ENCODE measurements around the gene SCN4B. TPM values are rescaled to one million over a fixed set of nuclear protein-coding genes. Genes with fewer than 3 reads are reported as not detected.

The SCN4B gene
- total and polyA plus RNA-seq, 10 of the 15 experiments (the other 5 are each of a cell fraction or from before 2014, with no cell fraction given) = 0.01 to 0.49 (median 0.04) TPM; not detected in 5

DNA sequence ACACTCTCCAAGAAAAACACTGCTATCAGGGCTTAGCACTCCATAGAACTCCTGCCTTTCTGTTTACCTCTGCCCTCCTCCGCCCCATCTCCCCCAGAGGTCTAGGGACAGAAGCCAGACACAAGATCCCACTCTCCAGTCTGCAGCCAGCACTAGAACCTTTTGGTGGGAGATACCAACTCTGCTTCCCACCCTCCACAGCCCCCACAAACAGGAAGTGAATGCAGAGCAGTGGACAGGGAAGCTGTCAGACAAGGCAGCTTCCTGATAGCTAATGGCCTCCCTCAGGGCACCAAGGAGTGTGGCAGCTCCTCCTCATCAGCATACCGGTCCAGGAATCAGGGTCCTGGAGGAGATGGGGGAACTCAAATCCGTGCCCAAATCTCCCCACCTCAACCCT lies 5.1 kb downstream of the SCN4B start:
- SMC1A ChIA-PET (ENCODE audit: uncharacterized antibody, unreplicated experiment) = interaction anchor here (1.0 to 7.6 kb wide), 3 partner anchors 24 to 339 kb away, joined by 3 to 49 read pairs (median 4); no protein-coding TSS in a partner anchor
- FAIRE-seq (no peak), DNase-seq (ENCODE audit: low read depth, low spot score) (no peak), ATAC-seq (no peak)
- H3K4me2 ChIP-seq (ENCODE audit: control insufficient read depth, insufficient read depth) = no peak overlapping the region
- BruUV-seq (replicated peaks) = no TSS peak
- peaks cover 9 to 24% of the 10 kb centered on the region in 2 experiments for H3K27me3 ChIP-seq (replicated peaks in 1 of 2; ENCODE audit: control insufficient read depth in 2 of 2, insufficient read depth in 2 of 2, low read length in 1 of 2)
- no peak overlapping the region for H3K4me3 ChIP-seq
- CTCF ChIA-PET = interaction anchor here (0.8 to 7.7 kb wide), 6 partner anchors 23 to 140 kb away, joined by 3 to 85 read pairs (median 5); no protein-coding TSS in a partner anchor
- H4K20me1 ChIP-seq (ENCODE audit: control insufficient read depth, insufficient read depth) = no peaks in the 10 kb centered on the region
- in situ Hi-C loops (cut with MboI) = no loop called here
- no peaks in the 10 kb centered on the region for H3K79me2 ChIP-seq (ENCODE audit: control insufficient read depth, insufficient read depth, low read length)
- WGBS (ENCODE audit: insufficient coverage, insufficient replicate concordance, low lambda C conversion rate, missing lambda C conversion rate) = 45% methylated on average over 3 of the region's 3 CpGs
- no peaks in the 10 kb centered on the region for H3K4me1 ChIP-seq (ENCODE audit: control insufficient read depth, insufficient read depth, low read length)
- H2AFZ ChIP-seq (ENCODE audit: control insufficient read depth, low read depth, low read length) = no peak overlapping the region
- no peaks in the 10 kb centered on the region for H3K9me3 ChIP-seq (replicated peaks; ENCODE audit: control insufficient read depth, insufficient read depth, low read length)
- H3K27ac ChIP-seq (ENCODE audit: control insufficient read depth, insufficient read depth) = no peak overlapping the region
- intact Hi-C loops (cut with micrococcal nuclease; ENCODE audit: unreplicated experiment) = loop anchor here (5.0 kb wide), 3 partner anchors 205 to 420 kb away; partner anchors contain the start of gene IFT46
- RAD21 ChIA-PET (ENCODE audit: unreplicated experiment) = interaction anchor here (7.7 kb wide), 1 partner anchor 23 kb away, joined by 52 read pairs; no protein-coding TSS in a partner anchor
- POLR2A ChIA-PET = interaction anchor here (0.6 kb wide), 1 partner anchor 99 kb away, joined by 3 read pairs; no protein-coding TSS in a partner anchor
- no peak overlapping the region for H3K9ac ChIP-seq (ENCODE audit: control insufficient read depth, insufficient read depth, low read length)
- no peaks in the 10 kb centered on the region for H3K36me3 ChIP-seq (ENCODE audit: control insufficient read depth in 2 of 2, insufficient read depth in 2 of 2, low read length in 1 of 2)
- TF ChIP-seq, protein P1, sequence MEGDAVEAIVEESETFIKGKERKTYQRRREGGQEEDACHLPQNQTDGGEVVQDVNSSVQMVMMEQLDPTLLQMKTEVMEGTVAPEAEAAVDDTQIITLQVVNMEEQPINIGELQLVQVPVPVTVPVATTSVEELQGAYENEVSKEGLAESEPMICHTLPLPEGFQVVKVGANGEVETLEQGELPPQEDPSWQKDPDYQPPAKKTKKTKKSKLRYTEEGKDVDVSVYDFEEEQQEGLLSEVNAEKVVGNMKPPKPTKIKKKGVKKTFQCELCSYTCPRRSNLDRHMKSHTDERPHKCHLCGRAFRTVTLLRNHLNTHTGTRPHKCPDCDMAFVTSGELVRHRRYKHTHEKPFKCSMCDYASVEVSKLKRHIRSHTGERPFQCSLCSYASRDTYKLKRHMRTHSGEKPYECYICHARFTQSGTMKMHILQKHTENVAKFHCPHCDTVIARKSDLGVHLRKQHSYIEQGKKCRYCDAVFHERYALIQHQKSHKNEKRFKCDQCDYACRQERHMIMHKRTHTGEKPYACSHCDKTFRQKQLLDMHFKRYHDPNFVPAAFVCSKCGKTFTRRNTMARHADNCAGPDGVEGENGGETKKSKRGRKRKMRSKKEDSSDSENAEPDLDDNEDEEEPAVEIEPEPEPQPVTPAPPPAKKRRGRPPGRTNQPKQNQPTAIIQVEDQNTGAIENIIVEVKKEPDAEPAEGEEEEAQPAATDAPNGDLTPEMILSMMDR (IDR thresholded peaks at IDR 0.05 in 2 of 3, conservative IDR thresholded peaks at IDR 0.05 in 1 of 3; ENCODE audit: control insufficient read depth in 2 of 3, extremely low read depth in 1 of 3, insufficient read depth in 1 of 3, low read depth in 3 of 3, low read length in 3 of 3) = no peak
- TF ChIP-seq POU2F2 (IDR thresholded peaks at IDR 0.05; ENCODE audit: borderline replicate concordance, low read depth, low read length) = no peak
- TF ChIP-seq ASH2L (IDR thresholded peaks at IDR 0.05; ENCODE audit: borderline replicate concordance, low read depth) = no peak
- no peak for TF ChIP-seq MXI1 (IDR thresholded peaks at IDR 0.05; ENCODE audit: low read depth, low read length)
- TF ChIP-seq, protein P2, sequence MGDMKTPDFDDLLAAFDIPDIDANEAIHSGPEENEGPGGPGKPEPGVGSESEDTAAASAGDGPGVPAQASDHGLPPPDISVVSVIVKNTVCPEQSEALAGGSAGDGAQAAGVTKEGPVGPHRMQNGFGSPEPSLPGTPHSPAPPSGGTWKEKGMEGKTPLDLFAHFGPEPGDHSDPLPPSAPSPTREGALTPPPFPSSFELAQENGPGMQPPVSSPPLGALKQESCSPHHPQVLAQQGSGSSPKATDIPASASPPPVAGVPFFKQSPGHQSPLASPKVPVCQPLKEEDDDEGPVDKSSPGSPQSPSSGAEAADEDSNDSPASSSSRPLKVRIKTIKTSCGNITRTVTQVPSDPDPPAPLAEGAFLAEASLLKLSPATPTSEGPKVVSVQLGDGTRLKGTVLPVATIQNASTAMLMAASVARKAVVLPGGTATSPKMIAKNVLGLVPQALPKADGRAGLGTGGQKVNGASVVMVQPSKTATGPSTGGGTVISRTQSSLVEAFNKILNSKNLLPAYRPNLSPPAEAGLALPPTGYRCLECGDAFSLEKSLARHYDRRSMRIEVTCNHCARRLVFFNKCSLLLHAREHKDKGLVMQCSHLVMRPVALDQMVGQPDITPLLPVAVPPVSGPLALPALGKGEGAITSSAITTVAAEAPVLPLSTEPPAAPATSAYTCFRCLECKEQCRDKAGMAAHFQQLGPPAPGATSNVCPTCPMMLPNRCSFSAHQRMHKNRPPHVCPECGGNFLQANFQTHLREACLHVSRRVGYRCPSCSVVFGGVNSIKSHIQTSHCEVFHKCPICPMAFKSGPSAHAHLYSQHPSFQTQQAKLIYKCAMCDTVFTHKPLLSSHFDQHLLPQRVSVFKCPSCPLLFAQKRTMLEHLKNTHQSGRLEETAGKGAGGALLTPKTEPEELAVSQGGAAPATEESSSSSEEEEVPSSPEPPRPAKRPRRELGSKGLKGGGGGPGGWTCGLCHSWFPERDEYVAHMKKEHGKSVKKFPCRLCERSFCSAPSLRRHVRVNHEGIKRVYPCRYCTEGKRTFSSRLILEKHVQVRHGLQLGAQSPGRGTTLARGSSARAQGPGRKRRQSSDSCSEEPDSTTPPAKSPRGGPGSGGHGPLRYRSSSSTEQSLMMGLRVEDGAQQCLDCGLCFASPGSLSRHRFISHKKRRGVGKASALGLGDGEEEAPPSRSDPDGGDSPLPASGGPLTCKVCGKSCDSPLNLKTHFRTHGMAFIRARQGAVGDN (IDR thresholded peaks at IDR 0.05) = no peak
- TF ChIP-seq, protein P3, sequence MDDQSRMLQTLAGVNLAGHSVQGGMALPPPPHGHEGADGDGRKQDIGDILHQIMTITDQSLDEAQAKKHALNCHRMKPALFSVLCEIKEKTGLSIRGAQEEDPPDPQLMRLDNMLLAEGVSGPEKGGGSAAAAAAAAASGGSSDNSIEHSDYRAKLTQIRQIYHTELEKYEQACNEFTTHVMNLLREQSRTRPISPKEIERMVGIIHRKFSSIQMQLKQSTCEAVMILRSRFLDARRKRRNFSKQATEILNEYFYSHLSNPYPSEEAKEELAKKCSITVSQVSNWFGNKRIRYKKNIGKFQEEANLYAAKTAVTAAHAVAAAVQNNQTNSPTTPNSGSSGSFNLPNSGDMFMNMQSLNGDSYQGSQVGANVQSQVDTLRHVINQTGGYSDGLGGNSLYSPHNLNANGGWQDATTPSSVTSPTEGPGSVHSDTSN (IDR thresholded peaks at IDR 0.05; ENCODE audit: insufficient replicate concordance, low read depth, low read length) = no peak
- TF ChIP-seq NR2C1 (IDR thresholded peaks at IDR 0.05) = no peak
- TF ChIP-seq, protein P4, sequence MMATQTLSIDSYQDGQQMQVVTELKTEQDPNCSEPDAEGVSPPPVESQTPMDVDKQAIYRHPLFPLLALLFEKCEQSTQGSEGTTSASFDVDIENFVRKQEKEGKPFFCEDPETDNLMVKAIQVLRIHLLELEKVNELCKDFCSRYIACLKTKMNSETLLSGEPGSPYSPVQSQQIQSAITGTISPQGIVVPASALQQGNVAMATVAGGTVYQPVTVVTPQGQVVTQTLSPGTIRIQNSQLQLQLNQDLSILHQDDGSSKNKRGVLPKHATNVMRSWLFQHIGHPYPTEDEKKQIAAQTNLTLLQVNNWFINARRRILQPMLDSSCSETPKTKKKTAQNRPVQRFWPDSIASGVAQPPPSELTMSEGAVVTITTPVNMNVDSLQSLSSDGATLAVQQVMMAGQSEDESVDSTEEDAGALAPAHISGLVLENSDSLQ (IDR thresholded peaks at IDR 0.05) = peak; percentile 52
- TF ChIP-seq IKZF1 (conservative IDR thresholded peaks at IDR 0.05) = no peak
- no peak for TF ChIP-seq KAT2A (conservative IDR thresholded peaks at IDR 0.05; ENCODE audit: control insufficient read depth, low read depth, low read length)
- TF ChIP-seq BRCA1 (IDR thresholded peaks at IDR 0.05; ENCODE audit: low read depth, low read length) = no peak
- TF ChIP-seq FOXM1 (IDR thresholded peaks at IDR 0.05; ENCODE audit: low read depth, low read length) = no peak
- TF ChIP-seq SPI1 (IDR thresholded peaks at IDR 0.05; ENCODE audit: borderline replicate concordance, insufficient read depth, low read depth, low read length) = peak; percentile 18; the same call in 1 of the 2 replicates
- TF ChIP-seq, protein P5, sequence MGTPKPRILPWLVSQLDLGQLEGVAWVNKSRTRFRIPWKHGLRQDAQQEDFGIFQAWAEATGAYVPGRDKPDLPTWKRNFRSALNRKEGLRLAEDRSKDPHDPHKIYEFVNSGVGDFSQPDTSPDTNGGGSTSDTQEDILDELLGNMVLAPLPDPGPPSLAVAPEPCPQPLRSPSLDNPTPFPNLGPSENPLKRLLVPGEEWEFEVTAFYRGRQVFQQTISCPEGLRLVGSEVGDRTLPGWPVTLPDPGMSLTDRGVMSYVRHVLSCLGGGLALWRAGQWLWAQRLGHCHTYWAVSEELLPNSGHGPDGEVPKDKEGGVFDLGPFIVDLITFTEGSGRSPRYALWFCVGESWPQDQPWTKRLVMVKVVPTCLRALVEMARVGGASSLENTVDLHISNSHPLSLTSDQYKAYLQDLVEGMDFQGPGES (IDR thresholded peaks at IDR 0.05) = no peak

Data from GM12878 (cell line).